Transverse colon (tissue), 4 donors: ENCODE data around the gene SLC36A4. TPM values are rescaled to one million over a fixed set of nuclear protein-coding genes. Genes with fewer than 3 reads are reported as not detected.

Experiments used
- DNase-seq: peaks from one replicate; pipeline ENCODE4 v3.0.0-alpha.2; 2019
- H3K27ac ChIP-seq, 4 donors: fragments of 200-600 bp; sonication (generic); 2 replicates each; pipeline ENCODE4 v1.5.1; 2016 to 2018; ENCODE audit warnings: inconsistent platforms in 4 of 4
- H3K27me3 ChIP-seq: fragments of 200-600 bp; sonication (generic); 2 replicates; pipeline ENCODE4 v1.5.1; 2017; ENCODE audit warnings: inconsistent platforms
- H3K36me3 ChIP-seq, 4 donors: fragments of 200-600 bp; sonication (generic); 2 replicates each; pipeline ENCODE4 v1.5.1; 2017 to 2019; ENCODE audit warnings: inconsistent platforms in 4 of 4
- H3K4me1 ChIP-seq, 4 donors: fragments of 200-600 bp; sonication (generic); 2 replicates each; pipeline ENCODE4 v1.5.1; 2017 to 2020; ENCODE audit warnings: inconsistent platforms in 4 of 4
- H3K4me3 ChIP-seq, 4 donors: fragments of 200-600 bp; sonication (generic); 1 replicate in 1 of 4; 2 replicates in 3 of 4; pipeline versions ENCODE4 v1.5.1 to v1.6.1; 2017 to 2019; ENCODE audit warnings: inconsistent platforms in 4 of 4
- H3K9me3 ChIP-seq, 2 donors: fragments of 200-600 bp; sonication (generic); 2 replicates each; pipeline ENCODE4 v1.5.1; 2017 to 2019; ENCODE audit warnings: inconsistent platforms in 2 of 2
- EP300 ChIP-seq: sonication (generic); formaldehyde crosslinking; IDR thresholded peaks from one replicate; pipeline ENCODE4 v1.6.1; 2017; ENCODE audit warnings: antibody characterized with exemption, low read depth
- POLR2A ChIP-seq: fragments of 450-650 bp; IDR thresholded peaks from one replicate; pipeline ENCODE4 v1.6.1; 2016; ENCODE audit warnings: antibody characterized with exemption, mild to moderate bottlenecking, moderate library complexity
- POLR2AphosphoS5 ChIP-seq, 3 donors: sonication (generic); formaldehyde crosslinking; IDR thresholded peaks; one replicate each; pipeline ENCODE4 v1.6.1; 2016; ENCODE audit warnings: antibody characterized with exemption in 3 of 3
- WGBS, 2 donors: methylation state at CpG; one replicate each; pipeline ENCODE4 v1.1.5; 2018; ENCODE audit warnings: low coverage in 1 of 2; 5-methylcytosine and 5-hydroxymethylcytosine counted together
- in situ Hi-C, 4 donors: fragments of 200-750 bp; cut with MboI; loops; one replicate each; pipeline versions ENCODE4 v1.15.0 to v1.15.1; 2017; ENCODE audit warnings: low sequenced_read_pairs in 3 of 4, low pct_ligation_motif_present in 1 of 4, low pct_unique_long_range_greater_than_20kb in 1 of 4
- intact Hi-C: fragments of 100-400 bp; cut with DNase I; formaldehyde crosslinking; loops from one replicate; pipeline ENCODE4 v1.15.1; 2023; ENCODE audit warnings: low total_unique reads
- total RNA-seq, 4 donors: library from RNA; depleted of rRNA; stranded (reverse); fragments of >200 nt; gene quantifications; one replicate each; pipeline ENCODE4 v1.1.0, GENCODE V29; 2016
- TF ChIP-seq, protein P1 (sequence below), 5 experiments: fragments of 200-600 bp in 3 of 5; fragments of 450-650 bp in 2 of 5; sonication (generic) in 3 of 5; IDR thresholded peaks; 1 replicate in 2 of 5; 2 replicates in 3 of 5; pipeline ENCODE4 v1.5.1; 2016 to 2017; ENCODE audit warnings: antibody characterized with exemption in 5 of 5, inconsistent platforms in 3 of 5, mild to moderate bottlenecking in 2 of 5, moderate library complexity in 1 of 5

SLC36A4 gene
- total RNA-seq, 4 donors from 2014 or later = 11.7 to 90.5 (median 31.7) TPM

DNA sequence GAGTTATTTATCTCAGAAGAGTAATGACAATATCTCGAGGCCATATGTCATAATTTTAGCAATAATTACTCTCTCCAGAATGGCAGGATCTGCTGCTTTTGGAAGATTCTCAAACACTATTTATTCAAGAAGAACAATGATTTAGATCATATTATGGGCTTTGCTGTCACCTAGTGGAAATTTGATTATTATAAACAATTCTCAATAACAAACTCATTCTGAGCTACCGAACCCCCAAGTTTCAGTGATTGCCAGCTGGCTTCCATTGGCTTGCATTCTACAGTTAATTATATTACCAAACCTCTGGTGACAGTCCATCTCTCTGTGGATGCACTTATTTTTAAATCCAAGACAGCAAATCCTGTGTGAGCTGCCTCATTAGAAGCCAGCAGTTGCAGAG is 27.9 kb upstream of the SLC36A4 start:
- WGBS, 2 donors = 4 to 33% methylated on average over 2 of the region's 2 CpGs
- Histone ChIP-seq H3K27me3 (no peaks in the 10 kb centered on the region), H3K36me3 (no peaks in the 10 kb centered on the region), H3K27ac (no peak overlapping the region), H3K4me1 (no peaks in the 10 kb centered on the region), H3K4me3 (no peak overlapping the region), H3K9me3 (no peaks in the 10 kb centered on the region)
- TF ChIP-seq EP300 = no peak
- TF ChIP-seq POLR2AphosphoS5 (IDR thresholded peaks at IDR 0.05) = no peak
- TF ChIP-seq, protein P1, sequence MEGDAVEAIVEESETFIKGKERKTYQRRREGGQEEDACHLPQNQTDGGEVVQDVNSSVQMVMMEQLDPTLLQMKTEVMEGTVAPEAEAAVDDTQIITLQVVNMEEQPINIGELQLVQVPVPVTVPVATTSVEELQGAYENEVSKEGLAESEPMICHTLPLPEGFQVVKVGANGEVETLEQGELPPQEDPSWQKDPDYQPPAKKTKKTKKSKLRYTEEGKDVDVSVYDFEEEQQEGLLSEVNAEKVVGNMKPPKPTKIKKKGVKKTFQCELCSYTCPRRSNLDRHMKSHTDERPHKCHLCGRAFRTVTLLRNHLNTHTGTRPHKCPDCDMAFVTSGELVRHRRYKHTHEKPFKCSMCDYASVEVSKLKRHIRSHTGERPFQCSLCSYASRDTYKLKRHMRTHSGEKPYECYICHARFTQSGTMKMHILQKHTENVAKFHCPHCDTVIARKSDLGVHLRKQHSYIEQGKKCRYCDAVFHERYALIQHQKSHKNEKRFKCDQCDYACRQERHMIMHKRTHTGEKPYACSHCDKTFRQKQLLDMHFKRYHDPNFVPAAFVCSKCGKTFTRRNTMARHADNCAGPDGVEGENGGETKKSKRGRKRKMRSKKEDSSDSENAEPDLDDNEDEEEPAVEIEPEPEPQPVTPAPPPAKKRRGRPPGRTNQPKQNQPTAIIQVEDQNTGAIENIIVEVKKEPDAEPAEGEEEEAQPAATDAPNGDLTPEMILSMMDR (IDR thresholded peaks at IDR 0.05) = peak; percentile 3 to 37 (median 33)
- TF ChIP-seq POLR2A = no peak
- intact Hi-C loops (no loop called here), in situ Hi-C loops (loop anchor here in 2 of 4 donors (10.0 to 25.0 kb wide), 2 partner anchors 288 to 291 kb away; no protein-coding TSS in a partner anchor)
- DNase-seq = no peak

DNA sequence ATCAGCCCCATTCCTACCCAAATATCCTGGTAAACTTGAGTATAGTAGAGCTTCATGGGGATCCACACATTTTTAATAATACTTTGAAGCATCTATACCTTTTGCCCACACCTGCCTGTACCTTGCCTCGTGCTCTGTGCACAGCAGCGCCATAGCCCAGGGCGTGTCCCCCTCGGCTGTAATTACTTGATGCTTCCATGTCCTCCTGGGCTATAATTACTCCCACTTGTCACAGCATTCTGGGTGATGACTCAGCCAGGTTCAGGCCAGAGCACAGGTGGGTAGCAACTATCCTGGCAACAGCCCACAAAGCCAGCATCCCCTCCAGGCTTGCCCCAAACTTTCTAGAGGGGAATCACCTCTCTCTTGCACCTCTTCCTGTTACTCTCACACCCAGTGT is 23.7 kb upstream of the SLC36A4 start:
- Histone ChIP-seq H3K27ac (no peak overlapping the region), H3K36me3 (no peaks in the 10 kb centered on the region), H3K4me1 (no peaks in the 10 kb centered on the region), H3K9me3 (no peaks in the 10 kb centered on the region), H3K4me3 (no peak overlapping the region), H3K27me3 (no peaks in the 10 kb centered on the region)
- in situ Hi-C loops (loop anchor here in 2 of 4 donors (10.0 to 25.0 kb wide), 2 partner anchors 284 to 287 kb away; no protein-coding TSS in a partner anchor), intact Hi-C loops (no loop called here)
- peak; percentile 28 for DNase-seq
- TF ChIP-seq EP300 (no peak), POLR2AphosphoS5 (IDR thresholded peaks at IDR 0.05) (no peak), POLR2A (no peak)
- TF ChIP-seq, protein P1 (IDR thresholded peaks at IDR 0.05) = no peak
- WGBS, 2 donors = 50% methylated on average over 4 of the region's 4 CpGs; no CpG with 5 or more reads in 1 of the 2 donors

DNA sequence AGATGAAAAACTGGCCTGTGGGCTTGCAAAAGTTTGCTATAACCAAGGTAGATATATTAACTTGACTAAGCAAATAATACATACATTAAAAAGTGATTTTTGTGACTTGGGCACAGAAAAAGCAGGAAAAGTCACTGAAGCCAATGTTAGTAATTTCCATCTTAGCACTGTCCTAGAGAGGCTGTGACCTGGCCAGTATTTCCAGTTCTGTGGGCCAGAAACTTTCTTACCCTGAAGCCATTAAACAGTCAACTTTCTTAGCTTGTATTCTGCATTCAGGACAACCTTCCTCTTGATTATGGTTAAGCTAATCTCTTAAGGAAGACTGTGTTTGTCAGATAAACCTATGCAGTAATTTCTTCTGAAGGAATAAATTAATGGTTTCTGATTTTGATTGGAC is 22.3 kb upstream of the SLC36A4 start:
- Histone ChIP-seq H3K27me3 (no peaks in the 10 kb centered on the region), H3K36me3 (no peaks in the 10 kb centered on the region), H3K4me3 (no peak overlapping the region), H3K9me3 (no peaks in the 10 kb centered on the region), H3K4me1 (no peaks in the 10 kb centered on the region), H3K27ac (no peak overlapping the region)
- intact Hi-C loops = no loop called here
- TF ChIP-seq POLR2AphosphoS5 (IDR thresholded peaks at IDR 0.05) (no peak), POLR2A (no peak), EP300 (no peak)
- TF ChIP-seq, protein P1 (IDR thresholded peaks at IDR 0.05) = no peak
- in situ Hi-C loops = loop anchor here in 2 of 4 donors (10.0 to 25.0 kb wide), 2 partner anchors 283 to 285 kb away; no protein-coding TSS in a partner anchor
- no peak for DNase-seq

DNA sequence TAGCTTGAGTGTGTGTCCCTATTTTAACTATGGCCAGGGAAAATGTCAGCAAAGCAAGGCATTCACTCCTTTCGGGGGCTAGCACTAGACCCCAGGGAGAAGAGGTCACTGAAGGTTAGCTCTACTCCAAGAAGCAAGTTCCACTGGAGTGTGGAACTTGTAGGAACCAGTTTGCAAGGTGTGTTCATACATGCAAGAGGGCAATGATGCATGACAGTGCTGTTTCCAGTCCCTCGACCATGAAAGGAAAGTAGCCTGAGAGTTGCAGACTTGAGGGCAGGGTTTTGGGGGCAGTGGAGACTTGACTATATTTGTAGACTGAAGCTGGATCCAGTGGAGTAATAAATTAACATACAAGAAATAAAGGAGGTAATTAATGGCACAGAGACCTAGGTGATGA is 21.6 kb upstream of the SLC36A4 start:
- no peak for DNase-seq
- in situ Hi-C loops (loop anchor here in 1 of 4 donors (25.0 kb wide), 1 partner anchor 282 kb away; no protein-coding TSS in a partner anchor), intact Hi-C loops (no loop called here)
- TF ChIP-seq EP300 (no peak), POLR2A (no peak), POLR2AphosphoS5 (IDR thresholded peaks at IDR 0.05) (no peak)
- TF ChIP-seq, protein P1 (IDR thresholded peaks at IDR 0.05) = no peak
- Histone ChIP-seq H3K4me3 (no peak overlapping the region), H3K9me3 (no peaks in the 10 kb centered on the region), H3K36me3 (no peaks in the 10 kb centered on the region), H3K4me1 (no peaks in the 10 kb centered on the region), H3K27me3 (no peaks in the 10 kb centered on the region), H3K27ac (no peak overlapping the region)
- WGBS, 2 donors = 81% methylated on average over 2 of the region's 2 CpGs; no CpG with 5 or more reads in 1 of the 2 donors
